HAP-1 (cell line): ENCODE results near the gene IGSF10.
A peak's percentile ranks its signal among the peaks of the same experiment; 100 is the strongest.

Source experiments
- DNase-seq, 2 experiments: peaks; one replicate each; pipeline ENCODE4 v3.0.0-alpha.2; 2016 to 2020; ENCODE audit warnings: low spot score in 2 of 2
- H3K27me3 ChIP-seq: fragments of 250-450 bp; sonication (Bioruptor Pico); 2 replicates; pipeline ENCODE4 v1.5.1; 2020; ENCODE audit warnings: low read depth, mild to moderate bottlenecking, moderate library complexity
- H3K36me3 ChIP-seq: fragments of 250-450 bp; sonication (Bioruptor Pico); replicated peaks from 2 replicates; pipeline ENCODE4 v1.5.1; 2020; ENCODE audit warnings: mild to moderate bottlenecking
- H3K4me1 ChIP-seq: fragments of 250-450 bp; sonication (Bioruptor Pico); 2 replicates; pipeline ENCODE4 v1.5.1; 2020; ENCODE audit warnings: mild to moderate bottlenecking
- H3K4me3 ChIP-seq: fragments of 250-450 bp; sonication (Bioruptor Pico); 2 replicates; pipeline ENCODE4 v1.5.1; 2020; ENCODE audit warnings: mild to moderate bottlenecking, moderate library complexity
- H3K9me3 ChIP-seq: fragments of 250-450 bp; sonication (Bioruptor Pico); 2 replicates; pipeline ENCODE4 v1.5.1; 2020; ENCODE audit warnings: mild to moderate bottlenecking, moderate library complexity
- in situ Hi-C: fragments of 300-500 bp; cut with MboI; formaldehyde crosslinking; loops from 3 replicates; pipeline ENCODE4 v1.14.3; 2020; ENCODE audit warnings: low sequenced_read_pairs, inconsistent platforms, mixed read lengths

IGSF10 gene

GRCh38 chr3:151480492-151480891 lies 19.6 kb upstream of the IGSF10 start:
- in situ Hi-C loops: no loop called here
- Histone ChIP-seq H3K9me3 (no peaks in the 10 kb centered on the region), H3K4me3 (no peak overlapping the region), H3K36me3 (no peaks in the 10 kb centered on the region), H3K27me3 (no peaks in the 10 kb centered on the region), H3K4me1 (peaks cover 31% of the 10 kb centered on the region)
- DNase-seq: no peak

- Histone ChIP-seq H3K36me3 (no peaks in the 10 kb centered on the region), H3K4me1 (peaks cover 31% of the 10 kb centered on the region), H3K9me3 (no peaks in the 10 kb centered on the region), H3K27me3 (no peaks in the 10 kb centered on the region), H3K4me3 (no peak overlapping the region)
- no peak for DNase-seq
- in situ Hi-C loops: no loop called here
Observed at GRCh38 chr3:151479452-151479851, 18.6 kb upstream of the IGSF10 start.

GRCh38 chr3:151478335-151478697 lies 17.5 kb upstream of the IGSF10 start:
- Histone ChIP-seq H3K4me1 (peaks cover 31% of the 10 kb centered on the region), H3K27me3 (no peaks in the 10 kb centered on the region), H3K36me3 (no peaks in the 10 kb centered on the region), H3K9me3 (no peaks in the 10 kb centered on the region), H3K4me3 (no peak overlapping the region)
- in situ Hi-C loops: no loop called here
- peak in 1 of 2 experiments; percentile 56 for DNase-seq

DNA sequence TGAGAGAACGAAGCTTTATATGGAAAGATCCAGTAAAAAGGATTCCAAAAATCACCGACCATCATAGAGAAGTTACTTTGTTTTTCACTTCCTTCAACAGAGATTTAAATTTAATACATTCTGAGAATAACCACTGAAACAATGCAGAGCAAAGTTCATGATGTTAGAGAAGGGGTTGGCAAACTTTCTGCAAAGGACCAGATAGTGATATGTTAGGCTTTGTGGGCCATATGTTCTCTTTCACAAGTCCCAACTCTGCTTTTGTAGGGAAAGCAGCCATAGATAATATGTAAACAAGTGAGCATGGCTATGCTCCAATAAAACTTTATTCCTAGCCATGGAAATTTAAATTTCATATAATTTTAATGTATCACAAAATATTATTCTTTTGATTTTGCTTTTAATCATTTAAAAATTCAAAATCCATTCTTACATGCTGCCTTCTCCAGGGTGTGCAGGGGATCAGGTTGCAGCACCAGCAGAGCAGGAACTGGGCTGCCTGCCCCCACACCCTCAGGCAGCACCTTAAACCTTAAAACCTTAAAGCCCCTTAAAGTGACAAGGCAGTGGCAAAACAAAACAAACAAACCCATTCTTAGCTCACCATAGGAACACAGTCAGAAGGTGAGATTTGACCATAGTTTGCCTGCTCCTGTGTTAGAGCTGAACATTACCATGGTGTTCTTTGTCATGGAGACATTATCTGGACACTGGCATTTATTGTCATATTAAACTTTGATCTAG lies 16.9 kb upstream of the IGSF10 start:
- no peaks in the 10 kb centered on the region for H3K36me3 ChIP-seq
- in situ Hi-C loops: no loop called here
- H3K27me3 ChIP-seq: no peaks in the 10 kb centered on the region
- H3K4me3 ChIP-seq: no peak overlapping the region
- H3K4me1 ChIP-seq: peaks cover 31% of the 10 kb centered on the region
- DNase-seq: peak; percentile 63 to 86
- H3K9me3 ChIP-seq: no peaks in the 10 kb centered on the region

- DNase-seq: peak in 1 of 2 experiments; percentile 12
- in situ Hi-C loops: no loop called here
- no peaks in the 10 kb centered on the region for H3K27me3 ChIP-seq
Observed at GRCh38 chr3:151476344-151477018, 15.6 kb upstream of the IGSF10 start.

DNA sequence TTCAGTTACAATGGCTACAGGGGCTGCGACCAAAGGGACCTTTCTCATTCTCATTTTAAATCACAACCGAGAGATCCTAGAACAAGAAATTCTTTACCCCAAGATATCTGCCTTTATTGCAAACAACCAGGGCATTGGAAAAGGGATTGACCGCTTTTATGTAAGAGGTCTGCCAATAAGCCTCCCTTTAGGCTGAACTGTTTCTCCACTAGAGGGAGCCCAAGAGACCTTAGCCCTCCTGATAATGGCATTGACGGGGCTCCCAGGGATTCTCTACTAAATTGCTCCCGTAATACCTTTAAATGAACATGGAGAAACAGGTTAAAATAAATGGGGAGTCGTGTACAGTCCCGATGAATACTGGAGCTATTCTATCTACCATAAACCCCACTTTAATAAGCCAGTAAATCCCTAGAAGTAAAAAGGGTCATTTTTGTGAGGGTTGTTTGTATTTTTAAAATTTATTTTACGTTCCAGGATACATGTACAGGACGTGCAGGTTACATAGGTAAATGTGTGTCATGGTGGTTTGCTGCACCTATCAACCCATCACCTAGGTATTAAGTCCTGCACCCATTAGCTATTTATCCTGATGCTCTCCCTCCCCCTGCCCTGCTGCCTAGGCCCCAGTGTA lies 7.5 kb upstream of the IGSF10 start:
- Histone ChIP-seq H3K4me3 (no peak overlapping the region), H3K36me3 (no peaks in the 10 kb centered on the region), H3K4me1 (peaks cover 2% of the 10 kb centered on the region; the same call in 1 of the 2 replicates), H3K9me3 (no peaks in the 10 kb centered on the region; the same call in 1 of the 2 replicates), H3K27me3 (no peaks in the 10 kb centered on the region)
- peak; percentile 78 to 79 for DNase-seq
- in situ Hi-C loops: loop anchor here (25.0 kb wide), 1 partner anchor 194 kb away; no protein-coding TSS in a partner anchor

More at GRCh38 chr3:151476344-151477018, 15.6 kb upstream of the IGSF10 start:
- Histone ChIP-seq H3K36me3 (no peaks in the 10 kb centered on the region), H3K4me1 (peaks cover 31% of the 10 kb centered on the region), H3K9me3 (no peaks in the 10 kb centered on the region), H3K4me3 (no peak overlapping the region)

GRCh38 chr3:151467069-151467468 lies 6.2 kb upstream of the IGSF10 start:
- Histone ChIP-seq H3K36me3 (no peaks in the 10 kb centered on the region), H3K4me1 (peaks cover 2% of the 10 kb centered on the region; the same call in 1 of the 2 replicates), H3K9me3 (no peaks in the 10 kb centered on the region; the same call in 1 of the 2 replicates), H3K4me3 (no peak overlapping the region), H3K27me3 (no peaks in the 10 kb centered on the region)
- no peak for DNase-seq
- in situ Hi-C loops: loop anchor here (25.0 kb wide), 1 partner anchor 195 kb away; no protein-coding TSS in a partner anchor

DNA sequence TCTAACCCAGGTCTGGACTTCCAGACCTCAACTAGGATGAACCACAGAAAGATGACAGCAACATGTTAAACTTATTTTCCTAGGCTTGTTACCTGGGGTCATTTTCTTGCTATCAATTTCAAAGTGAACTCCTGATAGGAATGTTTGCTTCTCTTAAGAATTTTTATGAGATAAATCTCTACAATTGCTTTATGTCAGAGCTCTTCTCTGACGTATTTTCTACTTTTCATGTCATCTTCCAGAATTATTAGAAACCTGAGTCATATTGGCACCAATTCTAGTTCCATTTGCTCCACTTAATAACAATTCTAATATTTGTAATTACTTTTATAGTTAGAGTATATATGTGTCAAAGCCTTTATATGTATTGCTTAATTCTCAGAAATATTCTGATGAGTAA lies 2.1 kb upstream of the IGSF10 start:
- in situ Hi-C loops: loop anchor here (25.0 kb wide), 1 partner anchor 199 kb away; no protein-coding TSS in a partner anchor
- H3K9me3 ChIP-seq: no peaks in the 10 kb centered on the region
- no peak for DNase-seq
- H3K4me3 ChIP-seq: no peak overlapping the region
- no peaks in the 10 kb centered on the region for H3K27me3 ChIP-seq
- no peaks in the 10 kb centered on the region for H3K4me1 ChIP-seq
- H3K36me3 ChIP-seq: no peaks in the 10 kb centered on the region

DNA sequence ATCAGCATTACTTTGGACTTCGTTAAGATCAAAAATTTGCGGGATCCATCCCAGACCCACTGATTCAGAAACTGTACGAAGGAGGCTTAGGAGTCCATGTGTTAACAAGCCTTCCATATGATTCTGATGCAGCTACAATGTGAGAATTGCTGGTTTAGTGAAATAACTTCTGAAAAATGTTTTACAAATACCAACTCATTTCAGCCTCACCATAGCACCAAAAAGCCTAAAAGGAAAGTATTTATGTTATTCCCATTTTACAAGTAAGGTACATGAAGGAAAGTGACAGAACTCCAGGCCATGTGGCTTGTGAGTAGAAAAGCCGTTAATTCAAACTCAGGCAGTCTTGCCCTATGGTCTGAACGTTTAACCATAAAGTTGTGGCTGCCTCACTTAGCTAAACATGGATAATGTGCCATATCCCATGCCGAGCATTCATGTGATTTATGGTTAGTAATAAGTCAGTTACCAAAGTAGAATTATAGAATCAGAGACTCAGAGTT lies 1.5 kb upstream of the IGSF10 start:
- no peaks in the 10 kb centered on the region for H3K27me3 ChIP-seq
- in situ Hi-C loops: loop anchor here (25.0 kb wide), 1 partner anchor 200 kb away; no protein-coding TSS in a partner anchor

DNA sequence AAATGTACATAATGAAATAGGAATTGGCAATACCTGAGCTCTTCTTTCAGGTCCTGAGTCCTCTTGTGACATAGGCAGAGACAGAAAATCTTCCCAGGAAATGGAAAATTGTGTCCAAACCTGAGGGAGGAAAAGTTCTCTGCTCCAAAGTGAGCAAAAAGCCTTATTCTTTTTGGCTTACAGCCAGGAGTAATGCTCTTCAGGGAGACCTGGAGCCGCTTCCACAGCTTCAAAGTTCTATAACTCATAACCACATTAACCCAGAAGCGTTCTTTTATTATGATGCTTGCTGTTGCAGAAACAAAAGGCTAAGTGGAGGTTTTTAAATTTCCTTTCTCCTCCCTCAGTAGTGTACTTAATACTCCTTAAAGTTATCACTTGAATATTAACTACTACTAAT lies 633 bp downstream of the IGSF10 start:
- DNase-seq: no peak
- Histone ChIP-seq H3K27me3 (no peaks in the 10 kb centered on the region), H3K4me1 (no peaks in the 10 kb centered on the region), H3K4me3 (no peak overlapping the region), H3K36me3 (no peaks in the 10 kb centered on the region), H3K9me3 (no peaks in the 10 kb centered on the region)
- in situ Hi-C loops: loop anchor here (25.0 kb wide), 1 partner anchor 202 kb away; no protein-coding TSS in a partner anchor

More for the DNA sequence above, 1.5 kb upstream of the IGSF10 start:
- no peak for DNase-seq
- no peaks in the 10 kb centered on the region for H3K4me1 ChIP-seq
- no peak overlapping the region for H3K4me3 ChIP-seq
- H3K9me3 ChIP-seq: no peaks in the 10 kb centered on the region
- H3K36me3 ChIP-seq: no peaks in the 10 kb centered on the region

DNA sequence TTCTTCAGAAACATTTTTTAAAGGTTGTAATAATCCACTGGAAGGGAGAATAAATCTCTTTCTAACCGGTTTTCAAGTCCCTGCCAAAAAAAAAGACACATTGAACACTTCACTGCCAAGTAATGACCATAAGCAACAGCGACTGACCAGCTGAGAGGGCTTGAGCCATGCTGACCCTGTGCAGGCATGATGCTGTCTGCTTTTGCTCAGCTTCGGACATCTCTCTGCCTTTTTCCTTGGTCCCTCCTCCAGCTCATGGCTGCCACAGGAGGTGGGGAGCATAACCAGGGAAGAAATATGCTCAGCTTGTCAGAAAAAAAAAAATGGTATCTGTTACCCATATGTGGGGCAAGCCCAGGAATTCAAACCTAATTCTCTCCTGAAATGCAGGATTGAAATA lies 1.5 kb downstream of the IGSF10 start:
- H3K9me3 ChIP-seq: no peaks in the 10 kb centered on the region
- H3K4me1 ChIP-seq: no peaks in the 10 kb centered on the region
- in situ Hi-C loops: loop anchor here (25.0 kb wide), 1 partner anchor 203 kb away; no protein-coding TSS in a partner anchor
- no peaks in the 10 kb centered on the region for H3K36me3 ChIP-seq
- DNase-seq: no peak
- H3K27me3 ChIP-seq: no peaks in the 10 kb centered on the region
- no peak overlapping the region for H3K4me3 ChIP-seq

GRCh38 chr3:151456065-151456464 lies 4.8 kb downstream of the IGSF10 start:
- no peaks in the 10 kb centered on the region for H3K36me3 ChIP-seq
- H3K4me3 ChIP-seq: no peak overlapping the region
- no peaks in the 10 kb centered on the region for H3K9me3 ChIP-seq
- no peaks in the 10 kb centered on the region for H3K4me1 ChIP-seq
- H3K27me3 ChIP-seq: no peaks in the 10 kb centered on the region
- no peak for DNase-seq
- in situ Hi-C loops: loop anchor here (25.0 kb wide), 1 partner anchor 206 kb away; no protein-coding TSS in a partner anchor

DNA sequence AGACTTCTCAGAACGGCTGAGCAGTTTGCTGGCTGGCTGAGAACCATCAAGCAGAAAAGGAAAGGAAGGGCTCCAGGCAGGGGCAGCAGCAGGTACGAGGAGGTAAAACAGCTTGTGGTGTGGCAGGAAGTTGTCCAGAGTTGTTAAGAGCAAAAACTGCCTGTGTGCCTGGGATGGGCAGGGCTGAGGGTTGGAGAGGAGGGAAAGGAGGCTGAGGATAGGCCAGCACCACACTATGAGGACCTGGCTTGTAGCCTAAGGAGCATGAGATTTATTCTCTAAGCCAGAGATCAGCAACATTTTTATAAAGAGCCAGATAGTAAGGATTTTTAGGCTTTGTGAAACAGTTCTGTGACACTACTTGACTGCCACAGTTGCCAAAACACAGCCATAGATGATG lies 8.0 kb downstream of the IGSF10 start:
- in situ Hi-C loops: loop anchor here (25.0 kb wide), 1 partner anchor 209 kb away; no protein-coding TSS in a partner anchor
- Histone ChIP-seq H3K9me3 (no peaks in the 10 kb centered on the region), H3K4me3 (no peak overlapping the region), H3K36me3 (no peaks in the 10 kb centered on the region), H3K4me1 (no peaks in the 10 kb centered on the region), H3K27me3 (no peaks in the 10 kb centered on the region)
- no peak for DNase-seq
